Measurements from ENCODE around the gene MAP2K1. TPM values are rescaled to one million over a fixed set of nuclear protein-coding genes. Genes with fewer than 3 reads are reported as not detected.

MAP2K1 gene
- total and polyA plus RNA-seq, 11 donors: 15.8 to 164 (median 39.3) TPM

- 91 to 100% (median 93%) methylated on average over 2 of the region's 2 CpGs for WGBS, 4 donors
- peaks cover 0 to 21% (median 9%) of the 10 kb centered on the region in 12 donors for H3K4me1 ChIP-seq
- intact Hi-C loops (cut with DNase I): no loop called here
- no peak for TF ChIP-seq CTCF (IDR thresholded peaks at IDR 0.05)
- TF ChIP-seq POLR2A (IDR thresholded peaks at IDR 0.05): no peak
- no peaks in the 10 kb centered on the region for H3K27me3 ChIP-seq
- no peaks in the 10 kb centered on the region for H3K9me3 ChIP-seq
- H3K27ac ChIP-seq: no peak overlapping the region
- no peak overlapping the region for H3K4me3 ChIP-seq
- ATAC-seq (no peak), DNase-seq (no peak)
- H3K36me3 ChIP-seq: peaks cover 0 to 14% (median 6%) of the 10 kb centered on the region in 9 donors
These were observed 90.3 kb downstream of the MAP2K1 start for GRCh38 chr15:66477011-66477410.

- WGBS, 4 donors: 87 to 97% (median 90%) methylated on average over 6 of the region's 6 CpGs
- ATAC-seq: no peak
- intact Hi-C loops (cut with DNase I): no loop called here
These were observed 93.6 kb downstream of the MAP2K1 start for GRCh38 chr15:66480267-66480666.

GRCh38 chr15:66481107-66481856 is 94.6 kb downstream of the MAP2K1 start:
- ATAC-seq: no peak

More at GRCh38 chr15:66480267-66480666, 93.6 kb downstream of the MAP2K1 start:
- peaks cover 0 to 7% (median 0%) of the 10 kb centered on the region in 12 donors for H3K4me1 ChIP-seq
- no peaks in the 10 kb centered on the region for H3K9me3 ChIP-seq
- no peaks in the 10 kb centered on the region for H3K27me3 ChIP-seq
- TF ChIP-seq POLR2A (IDR thresholded peaks at IDR 0.05) (no peak), CTCF (IDR thresholded peaks at IDR 0.05) (no peak)
- DNase-seq: no peak
- no peak overlapping the region for H3K4me3 ChIP-seq
- H3K27ac ChIP-seq: no peak overlapping the region
- H3K36me3 ChIP-seq: peaks cover 0 to 34% (median 17%) of the 10 kb centered on the region in 9 donors

More at GRCh38 chr15:66481107-66481856, 94.6 kb downstream of the MAP2K1 start:
- no peak overlapping the region for H3K27ac ChIP-seq
- peaks cover 0 to 7% (median 0%) of the 10 kb centered on the region in 12 donors for H3K4me1 ChIP-seq
- H3K4me3 ChIP-seq: no peak overlapping the region
- no peak for DNase-seq
- intact Hi-C loops (cut with DNase I): no loop called here
- no peaks in the 10 kb centered on the region for H3K27me3 ChIP-seq
- 81 to 91% (median 84%) methylated on average over 10 of the region's 10 CpGs for WGBS, 4 donors
- no peak for TF ChIP-seq CTCF (IDR thresholded peaks at IDR 0.05)
- TF ChIP-seq POLR2A (IDR thresholded peaks at IDR 0.05): no peak
- no peaks in the 10 kb centered on the region for H3K9me3 ChIP-seq
- peaks cover 0 to 39% (median 22%) of the 10 kb centered on the region in 9 donors for H3K36me3 ChIP-seq
